NCI-H1436 (cell line): ENCODE results near the gene XPNPEP2.

Experiments
- DNase-seq: peaks from one replicate; lab custom pipeline; 2025; lab: John Stamatoyannopoulos, UW

Gene XPNPEP2

GRCh38 chrX:129798456-129798855 lies 59.7 kb downstream of the XPNPEP2 start:
- DNase-seq, result no peak

GRCh38 chrX:129798888-129799287 lies 60.1 kb downstream of the XPNPEP2 start:
- no peak for DNase-seq

- no peak for DNase-seq
Observed at GRCh38 chrX:129800186-129800585, 61.4 kb downstream of the XPNPEP2 start.

- no peak for DNase-seq
Observed at GRCh38 chrX:129802863-129803262, 64.1 kb downstream of the XPNPEP2 start.

DNA sequence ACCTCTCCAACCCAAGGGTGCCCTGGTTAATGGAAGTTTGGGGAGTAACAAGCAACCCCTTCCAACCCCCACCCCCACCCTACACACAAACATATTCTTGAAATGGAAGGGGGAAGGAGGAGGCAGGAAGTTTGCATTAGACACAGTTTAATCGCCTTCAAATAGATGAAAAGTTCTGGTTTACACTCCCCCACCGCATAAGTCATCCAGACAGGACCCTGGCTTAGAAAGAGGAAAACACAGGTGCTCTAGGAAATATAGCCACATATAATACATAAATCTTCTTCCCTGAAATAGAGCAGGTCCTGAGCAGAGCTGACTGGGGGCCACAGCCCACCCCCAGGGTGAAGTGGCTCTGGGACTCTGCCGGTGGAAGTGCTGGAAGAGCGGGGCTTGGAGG lies 66.0 kb downstream of the XPNPEP2 start:
- no peak for DNase-seq

GRCh38 chrX:129808158-129808828 lies 69.5 kb downstream of the XPNPEP2 start:
- no peak for DNase-seq

- DNase-seq, result no peak
Observed at GRCh38 chrX:129808829-129809796, 70.3 kb downstream of the XPNPEP2 start.

GRCh38 chrX:129813662-129814368 lies 75.0 kb downstream of the XPNPEP2 start:
- no peak for DNase-seq

- DNase-seq, result no peak
Observed at GRCh38 chrX:129818123-129818522, 79.3 kb downstream of the XPNPEP2 start.
